GM12873 (cell line): Measurements from ENCODE around the gene S100A8.

Experiments
- CTCF ChIP-seq: IDR thresholded peaks from 2 replicates; pipeline ENCODE4 v1.5.1; 2012; ENCODE audit warnings: low read depth, mild to moderate bottlenecking, moderate library complexity, low read length, control low read depth; ENCODE audit not compliant: insufficient read depth; ENCODE audit errors: missing control alignments

The S100A8 gene

GRCh38 chr1:153390938-153391710 lies at the start of gene S100A8:
TSS of gene S100A8 (minus strand) at chr1:153391073. CDS start at chr1:153390535, 538 bp downstream.
- no peak for TF ChIP-seq CTCF

GRCh38 chr1:153439273-153439672 lies 48.4 kb upstream of the S100A8 start:
- no peak for TF ChIP-seq CTCF

GRCh38 chr1:153438599-153438998 lies 47.7 kb upstream of the S100A8 start:
- no peak for TF ChIP-seq CTCF

DNA sequence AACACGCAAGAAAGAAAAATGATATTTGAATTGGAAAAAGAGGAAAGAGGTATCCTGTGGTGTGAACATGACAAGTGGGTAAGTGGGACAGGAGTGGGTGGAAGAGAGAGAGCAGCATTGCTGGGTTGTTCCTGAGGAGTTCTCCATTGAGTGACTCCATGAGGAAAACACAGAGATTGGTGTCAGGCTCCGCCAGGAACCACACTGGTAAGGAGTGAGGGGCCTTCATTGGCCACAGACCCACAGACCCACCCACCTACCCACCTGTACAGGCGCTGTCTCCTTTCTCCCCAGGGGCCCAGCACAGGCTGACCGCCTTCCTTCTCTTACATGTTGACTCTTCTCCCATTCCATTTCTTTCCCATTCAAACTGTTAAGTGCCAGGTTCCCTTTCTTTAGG lies 46.4 kb upstream of the S100A8 start:
- no peak for TF ChIP-seq CTCF

GRCh38 chr1:153434746-153435455 lies 44.0 kb upstream of the S100A8 start:
- no peak for TF ChIP-seq CTCF

DNA sequence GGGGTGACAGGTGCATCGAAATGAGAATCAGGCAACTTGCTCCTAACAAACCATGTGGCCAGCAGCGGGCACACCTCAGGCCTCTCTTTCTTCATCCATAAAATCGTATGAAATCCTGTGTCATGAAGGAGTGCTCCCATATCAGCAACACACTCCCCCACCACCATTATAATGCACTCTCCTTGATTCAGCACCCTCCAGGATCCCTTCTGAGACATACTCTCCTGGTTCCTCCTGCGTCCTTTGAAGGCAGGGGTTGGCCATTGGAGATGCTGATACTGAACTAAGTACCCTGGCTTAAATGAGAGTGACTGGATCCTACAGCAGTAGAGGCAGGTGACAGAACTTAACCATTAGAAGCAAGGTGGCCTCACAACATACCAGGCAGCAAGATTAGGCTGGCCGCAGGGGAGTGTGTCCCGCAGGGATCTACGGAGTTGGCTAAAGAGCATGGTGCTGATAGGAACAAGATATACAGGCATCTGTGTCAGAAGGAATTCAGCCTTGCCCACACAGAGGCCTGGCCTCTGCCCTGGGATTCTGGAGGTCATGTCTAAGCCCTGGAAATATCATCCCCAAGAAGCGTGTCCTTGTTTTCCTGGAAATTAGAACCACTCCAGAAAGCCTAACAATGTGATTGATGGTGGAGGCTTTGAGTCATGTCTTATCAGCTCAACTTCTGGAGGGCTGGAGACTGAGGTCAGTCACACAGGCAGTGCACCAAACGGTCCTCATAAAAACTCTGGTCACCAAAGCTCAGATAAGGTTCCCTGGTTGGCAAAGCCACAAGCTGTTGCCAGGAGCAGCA lies 42.2 kb upstream of the S100A8 start:
- TF ChIP-seq CTCF: no peak

DNA sequence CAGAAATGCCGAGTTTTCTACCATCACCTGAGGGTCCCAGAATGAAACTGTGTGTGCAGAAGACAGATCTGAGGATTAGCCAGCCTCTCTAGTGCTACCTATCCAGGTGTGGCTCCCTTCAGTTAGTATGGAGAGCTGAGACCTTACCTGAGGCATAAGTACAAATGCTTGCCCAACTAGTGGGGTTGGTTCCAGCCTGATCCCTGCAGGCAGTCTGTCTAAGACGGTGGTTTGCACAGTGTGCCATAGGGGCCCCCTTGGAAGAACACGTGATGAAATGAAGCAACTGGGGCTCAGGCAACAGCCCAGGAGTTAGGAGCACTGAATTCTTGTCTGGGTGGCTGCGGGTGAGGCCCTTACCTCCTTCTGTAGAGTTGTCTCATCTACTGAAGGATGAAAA lies 41.1 kb upstream of the S100A8 start:
- TF ChIP-seq CTCF: no peak
